HepG2 (cell line): Measurements from ENCODE around the gene SYPL2. TPM values are rescaled to one million over a fixed set of nuclear protein-coding genes. Genes with fewer than 3 reads are reported as not detected.
A peak's percentile ranks its signal among the peaks of the same experiment; 100 is the strongest.

ENCODE experiments used
- GPN1 ChIP-seq: sonication (generic); formaldehyde crosslinking; IDR thresholded peaks from 2 replicates; pipeline ENCODE4 v1.5.1; 2020; ENCODE audit warnings: missing genetic modification reagents, borderline replicate concordance
- KDM5B ChIP-seq: sonication (generic); formaldehyde crosslinking; IDR thresholded peaks from 2 replicates; pipeline ENCODE4 v1.4.0; 2020; ENCODE audit warnings: missing genetic modification reagents, mild to moderate bottlenecking, borderline replicate concordance
- NFE2L2 ChIP-seq: fragments of 150-350 bp; IDR thresholded peaks from 2 replicates; pipeline ENCODE4 v1.6.1; 2014; ENCODE audit warnings: low read length
- NFYC ChIP-seq: IDR thresholded peaks from 2 replicates; pipeline ENCODE4 v1.6.1; 2016; ENCODE audit warnings: missing genetic modification reagents, missing compliant biosample characterization
- NR1H2 ChIP-seq: sonication (generic); formaldehyde crosslinking; IDR thresholded peaks from 2 replicates; pipeline ENCODE4 v1.8.1; 2022; ENCODE audit warnings: low read depth, missing genetic modification reagents, borderline replicate concordance
- PAF1 ChIP-seq: IDR thresholded peaks from 2 replicates; pipeline ENCODE4 v1.6.1; 2016; ENCODE audit warnings: missing genetic modification reagents, missing compliant biosample characterization
- POLR2G ChIP-seq: fragments of 200-400 bp; formaldehyde crosslinking; IDR thresholded peaks from 2 replicates; pipeline ENCODE4 v1.6.1; 2018; ENCODE audit warnings: mild to moderate bottlenecking, low read depth, low read length, moderate library complexity
- SALL1 ChIP-seq: sonication (generic); formaldehyde crosslinking; IDR thresholded peaks from 2 replicates; pipeline ENCODE4 v1.8.0; 2022; ENCODE audit warnings: mild to moderate bottlenecking, missing genetic modification reagents
- SAP130 ChIP-seq: IDR thresholded peaks from 2 replicates; pipeline ENCODE4 v1.6.1; 2016; ENCODE audit warnings: low read depth
- SP4 ChIP-seq: sonication (generic); formaldehyde crosslinking; IDR thresholded peaks from 2 replicates; pipeline ENCODE4 v1.8.1; 2023; ENCODE audit warnings: mild to moderate bottlenecking, missing genetic modification reagents
- TP53 ChIP-seq: sonication (generic); formaldehyde crosslinking; conservative IDR thresholded peaks from 2 replicates; pipeline ENCODE4 v1.4.0; 2020; ENCODE audit warnings: missing genetic modification reagents
- TRIM24 ChIP-seq: sonication (generic); formaldehyde crosslinking; IDR thresholded peaks from 2 replicates; pipeline ENCODE4 v1.8.0; 2022; ENCODE audit warnings: mild to moderate bottlenecking, missing genetic modification reagents
- ZBTB1 ChIP-seq: sonication (generic); formaldehyde crosslinking; IDR thresholded peaks from 2 replicates; pipeline ENCODE4 v1.4.0; 2020; ENCODE audit warnings: missing genetic modification reagents, borderline replicate concordance
- ZNF232 ChIP-seq: sonication (generic); formaldehyde crosslinking; IDR thresholded peaks from 2 replicates; pipeline ENCODE4 v1.4.0; 2020; ENCODE audit warnings: missing genetic modification reagents, borderline replicate concordance
- ZNF564 ChIP-seq: sonication (generic); formaldehyde crosslinking; IDR thresholded peaks from 2 replicates; pipeline ENCODE4 v1.8.1; 2023; ENCODE audit warnings: mild to moderate bottlenecking, missing genetic modification reagents
- ZNF720 ChIP-seq: sonication (generic); formaldehyde crosslinking; IDR thresholded peaks from 2 replicates; pipeline ENCODE4 v1.4.0; 2020; ENCODE audit warnings: missing genetic modification reagents
- ZNF83 ChIP-seq: sonication (generic); formaldehyde crosslinking; IDR thresholded peaks from 2 replicates; pipeline ENCODE4 v1.4.0; 2020; ENCODE audit warnings: missing genetic modification reagents, mild to moderate bottlenecking, borderline replicate concordance
- polyA plus RNA-seq, 8 experiments: library from polyadenylated mRNA; depleted of rRNA in 3 of 8; stranded (reverse) in 7 of 8; unstranded in 1 of 8; fragments of >200 nt; fragmentation: Illumina TruSeq in 4 of 8; extraction: Trizol in 4 of 8; gene quantifications; 2 replicates each; pipeline versions ENCODE4 v1.2.1 to v1.2.3, GENCODE V29; 2011 to 2016; ENCODE audit warnings: low read depth in 4 of 8, missing spikeins in 1 of 8, mixed read lengths in 1 of 8; ENCODE audit not compliant: insufficient read depth in 1 of 8
- total RNA-seq, 5 experiments: library from RNA; depleted of rRNA; stranded (reverse); fragments of >200 nt; fragmentation: Illumina TruSeq; extraction: Trizol; gene quantifications; 2 replicates each; pipeline ENCODE4 v1.2.3, GENCODE V29; 2016; ENCODE audit warnings: low read depth in 1 of 5
- TF ChIP-seq, protein P1 (sequence below): IDR thresholded peaks from 2 replicates; pipeline ENCODE4 v1.6.1; 2016; ENCODE audit warnings: low read depth, control low read depth
- TF ChIP-seq, protein P2 (sequence below): sonication (generic); formaldehyde crosslinking; IDR thresholded peaks from 2 replicates; pipeline ENCODE4 v1.5.1; 2020; ENCODE audit warnings: mild to moderate bottlenecking, missing genetic modification reagents, borderline replicate concordance
- TF ChIP-seq, protein P3 (sequence below): sonication (generic); formaldehyde crosslinking; IDR thresholded peaks from 2 replicates; pipeline ENCODE4 v1.5.0; 2020; ENCODE audit warnings: mild to moderate bottlenecking, missing genetic modification reagents, moderate library complexity
- TF ChIP-seq, protein P4 (sequence below): sonication (generic); formaldehyde crosslinking; IDR thresholded peaks from 2 replicates; pipeline ENCODE4 v1.4.0; 2020; ENCODE audit warnings: mild to moderate bottlenecking, missing genetic modification reagents

SYPL2 gene
- total and polyA plus RNA-seq, 2 of the 13 experiments (the other 11 are each of a cell fraction or from before 2014, with no cell fraction given): 0.17 to 0.24 TPM

DNA sequence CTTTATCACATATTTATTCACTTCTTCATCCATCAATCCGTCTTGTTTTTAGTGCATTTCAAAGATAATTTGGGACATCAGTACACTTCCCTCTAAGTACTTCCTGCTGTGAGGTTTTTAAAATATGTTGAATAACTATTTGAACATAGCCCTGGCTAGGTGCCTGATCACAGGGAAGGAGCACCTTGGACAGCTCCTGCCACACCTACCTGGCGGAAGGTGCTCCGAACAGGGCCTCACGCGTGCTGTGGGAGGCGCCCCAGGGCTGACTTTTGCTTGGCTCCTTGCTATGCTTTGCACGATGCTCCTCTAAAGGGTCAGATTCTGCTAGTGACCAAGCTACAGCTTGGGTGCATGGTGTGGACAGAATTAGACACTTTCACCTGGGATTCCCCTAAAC is 12.5 kb downstream of the SYPL2 start (continued):
- TF ChIP-seq, protein P1, sequence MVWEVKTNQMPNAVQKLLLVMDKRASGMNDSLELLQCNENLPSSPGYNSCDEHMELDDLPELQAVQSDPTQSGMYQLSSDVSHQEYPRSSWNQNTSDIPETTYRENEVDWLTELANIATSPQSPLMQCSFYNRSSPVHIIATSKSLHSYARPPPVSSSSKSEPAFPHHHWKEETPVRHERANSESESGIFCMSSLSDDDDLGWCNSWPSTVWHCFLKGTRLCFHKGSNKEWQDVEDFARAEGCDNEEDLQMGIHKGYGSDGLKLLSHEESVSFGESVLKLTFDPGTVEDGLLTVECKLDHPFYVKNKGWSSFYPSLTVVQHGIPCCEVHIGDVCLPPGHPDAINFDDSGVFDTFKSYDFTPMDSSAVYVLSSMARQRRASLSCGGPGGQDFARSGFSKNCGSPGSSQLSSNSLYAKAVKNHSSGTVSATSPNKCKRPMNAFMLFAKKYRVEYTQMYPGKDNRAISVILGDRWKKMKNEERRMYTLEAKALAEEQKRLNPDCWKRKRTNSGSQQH (CRISPR knock-in tag): 0 out of 2 replicates have a peak, but pooled peaks have one; percentile 48
- TF ChIP-seq ZNF720 (no peak), POLR2G (no peak), GPN1 (CRISPR knock-in tag) (no peak), ZBTB1 (no peak), NFYC (CRISPR knock-in tag) (no peak), ZNF232 (CRISPR knock-in tag) (peak; percentile 37; the same call in 1 of the 2 replicates), KDM5B (CRISPR knock-in tag) (no peak), SP4 (no peak), SAP130 (CRISPR knock-in tag) (peak; percentile 72), TP53 (CRISPR knock-in tag) (no peak), PAF1 (CRISPR knock-in tag) (no peak), ZNF83 (no peak), ZNF564 (CRISPR knock-in tag) (no peak), SALL1 (CRISPR knock-in tag) (peak; percentile 61), NR1H2 (CRISPR knock-in tag) (no peak), TRIM24 (CRISPR knock-in tag) (no peak), NFE2L2 (no peak)
- TF ChIP-seq, protein P2, sequence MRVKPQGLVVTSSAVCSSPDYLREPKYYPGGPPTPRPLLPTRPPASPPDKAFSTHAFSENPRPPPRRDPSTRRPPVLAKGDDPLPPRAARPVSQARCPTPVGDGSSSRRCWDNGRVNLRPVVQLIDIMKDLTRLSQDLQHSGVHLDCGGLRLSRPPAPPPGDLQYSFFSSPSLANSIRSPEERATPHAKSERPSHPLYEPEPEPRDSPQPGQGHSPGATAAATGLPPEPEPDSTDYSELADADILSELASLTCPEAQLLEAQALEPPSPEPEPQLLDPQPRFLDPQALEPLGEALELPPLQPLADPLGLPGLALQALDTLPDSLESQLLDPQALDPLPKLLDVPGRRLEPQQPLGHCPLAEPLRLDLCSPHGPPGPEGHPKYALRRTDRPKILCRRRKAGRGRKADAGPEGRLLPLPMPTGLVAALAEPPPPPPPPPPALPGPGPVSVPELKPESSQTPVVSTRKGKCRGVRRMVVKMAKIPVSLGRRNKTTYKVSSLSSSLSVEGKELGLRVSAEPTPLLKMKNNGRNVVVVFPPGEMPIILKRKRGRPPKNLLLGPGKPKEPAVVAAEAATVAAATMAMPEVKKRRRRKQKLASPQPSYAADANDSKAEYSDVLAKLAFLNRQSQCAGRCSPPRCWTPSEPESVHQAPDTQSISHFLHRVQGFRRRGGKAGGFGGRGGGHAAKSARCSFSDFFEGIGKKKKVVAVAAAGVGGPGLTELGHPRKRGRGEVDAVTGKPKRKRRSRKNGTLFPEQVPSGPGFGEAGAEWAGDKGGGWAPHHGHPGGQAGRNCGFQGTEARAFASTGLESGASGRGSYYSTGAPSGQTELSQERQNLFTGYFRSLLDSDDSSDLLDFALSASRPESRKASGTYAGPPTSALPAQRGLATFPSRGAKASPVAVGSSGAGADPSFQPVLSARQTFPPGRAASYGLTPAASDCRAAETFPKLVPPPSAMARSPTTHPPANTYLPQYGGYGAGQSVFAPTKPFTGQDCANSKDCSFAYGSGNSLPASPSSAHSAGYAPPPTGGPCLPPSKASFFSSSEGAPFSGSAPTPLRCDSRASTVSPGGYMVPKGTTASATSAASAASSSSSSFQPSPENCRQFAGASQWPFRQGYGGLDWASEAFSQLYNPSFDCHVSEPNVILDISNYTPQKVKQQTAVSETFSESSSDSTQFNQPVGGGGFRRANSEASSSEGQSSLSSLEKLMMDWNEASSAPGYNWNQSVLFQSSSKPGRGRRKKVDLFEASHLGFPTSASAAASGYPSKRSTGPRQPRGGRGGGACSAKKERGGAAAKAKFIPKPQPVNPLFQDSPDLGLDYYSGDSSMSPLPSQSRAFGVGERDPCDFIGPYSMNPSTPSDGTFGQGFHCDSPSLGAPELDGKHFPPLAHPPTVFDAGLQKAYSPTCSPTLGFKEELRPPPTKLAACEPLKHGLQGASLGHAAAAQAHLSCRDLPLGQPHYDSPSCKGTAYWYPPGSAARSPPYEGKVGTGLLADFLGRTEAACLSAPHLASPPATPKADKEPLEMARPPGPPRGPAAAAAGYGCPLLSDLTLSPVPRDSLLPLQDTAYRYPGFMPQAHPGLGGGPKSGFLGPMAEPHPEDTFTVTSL (CRISPR knock-in tag): no peak
- TF ChIP-seq, protein P3, sequence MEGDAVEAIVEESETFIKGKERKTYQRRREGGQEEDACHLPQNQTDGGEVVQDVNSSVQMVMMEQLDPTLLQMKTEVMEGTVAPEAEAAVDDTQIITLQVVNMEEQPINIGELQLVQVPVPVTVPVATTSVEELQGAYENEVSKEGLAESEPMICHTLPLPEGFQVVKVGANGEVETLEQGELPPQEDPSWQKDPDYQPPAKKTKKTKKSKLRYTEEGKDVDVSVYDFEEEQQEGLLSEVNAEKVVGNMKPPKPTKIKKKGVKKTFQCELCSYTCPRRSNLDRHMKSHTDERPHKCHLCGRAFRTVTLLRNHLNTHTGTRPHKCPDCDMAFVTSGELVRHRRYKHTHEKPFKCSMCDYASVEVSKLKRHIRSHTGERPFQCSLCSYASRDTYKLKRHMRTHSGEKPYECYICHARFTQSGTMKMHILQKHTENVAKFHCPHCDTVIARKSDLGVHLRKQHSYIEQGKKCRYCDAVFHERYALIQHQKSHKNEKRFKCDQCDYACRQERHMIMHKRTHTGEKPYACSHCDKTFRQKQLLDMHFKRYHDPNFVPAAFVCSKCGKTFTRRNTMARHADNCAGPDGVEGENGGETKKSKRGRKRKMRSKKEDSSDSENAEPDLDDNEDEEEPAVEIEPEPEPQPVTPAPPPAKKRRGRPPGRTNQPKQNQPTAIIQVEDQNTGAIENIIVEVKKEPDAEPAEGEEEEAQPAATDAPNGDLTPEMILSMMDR (CRISPR knock-in tag): peak; percentile 25; the same call in 1 of the 2 replicates
- TF ChIP-seq, protein P4, sequence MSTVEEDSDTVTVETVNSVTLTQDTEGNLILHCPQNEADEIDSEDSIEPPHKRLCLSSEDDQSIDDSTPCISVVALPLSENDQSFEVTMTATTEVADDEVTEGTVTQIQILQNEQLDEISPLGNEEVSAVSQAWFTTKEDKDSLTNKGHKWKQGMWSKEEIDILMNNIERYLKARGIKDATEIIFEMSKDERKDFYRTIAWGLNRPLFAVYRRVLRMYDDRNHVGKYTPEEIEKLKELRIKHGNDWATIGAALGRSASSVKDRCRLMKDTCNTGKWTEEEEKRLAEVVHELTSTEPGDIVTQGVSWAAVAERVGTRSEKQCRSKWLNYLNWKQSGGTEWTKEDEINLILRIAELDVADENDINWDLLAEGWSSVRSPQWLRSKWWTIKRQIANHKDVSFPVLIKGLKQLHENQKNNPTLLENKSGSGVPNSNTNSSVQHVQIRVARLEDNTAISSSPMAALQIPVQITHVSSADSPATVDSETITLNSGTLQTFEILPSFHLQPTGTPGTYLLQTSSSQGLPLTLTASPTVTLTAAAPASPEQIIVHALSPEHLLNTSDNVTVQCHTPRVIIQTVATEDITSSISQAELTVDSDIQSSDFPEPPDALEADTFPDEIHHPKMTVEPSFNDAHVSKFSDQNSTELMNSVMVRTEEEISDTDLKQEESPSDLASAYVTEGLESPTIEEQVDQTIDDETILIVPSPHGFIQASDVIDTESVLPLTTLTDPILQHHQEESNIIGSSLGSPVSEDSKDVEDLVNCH (CRISPR knock-in tag): no peak
